SK-N-MC (cell line): ENCODE measurements around the gene FRMD4A.

Experiments used
- EZH2 ChIP-seq: fragments of 200-600 bp; sonication (generic); IDR thresholded peaks from one replicate; pipeline ENCODE4 v1.6.1; 2017; ENCODE audit warnings: antibody characterized with exemption
- FOXP2 ChIP-seq: optimal IDR thresholded peaks from 2 replicates; pipeline ENCODE3; 2011; ENCODE audit warnings: mild to moderate bottlenecking, moderate library complexity; ENCODE audit not compliant: insufficient read depth; ENCODE audit errors: extremely low read length, control extremely low read depth
- POLR2AphosphoS5 ChIP-seq: IDR thresholded peaks from 2 replicates; pipeline ENCODE4 v1.6.1; 2012; ENCODE audit warnings: mild to moderate bottlenecking, low read depth, low read length, borderline replicate concordance

DNA sequence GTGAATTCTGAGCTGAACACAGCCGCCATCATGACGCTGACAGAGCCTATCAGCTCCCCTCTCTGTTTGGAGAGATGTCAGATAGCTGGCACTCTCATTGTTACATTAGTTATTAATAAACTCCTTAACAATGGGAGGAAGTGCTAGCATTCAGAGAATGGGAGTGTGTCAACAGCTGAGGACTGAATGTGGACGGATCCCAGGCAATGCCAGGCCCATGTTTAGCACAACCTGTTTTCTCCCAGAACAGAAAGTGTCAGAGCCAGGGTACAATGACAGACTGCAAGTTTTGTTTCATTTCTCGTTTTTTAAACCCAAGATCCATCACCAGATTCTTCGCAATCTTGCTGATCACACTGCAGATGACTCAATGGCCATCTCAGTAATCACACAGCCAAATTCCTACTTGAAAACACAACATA, 644.4 kb downstream of the FRMD4A start:
- TF ChIP-seq EZH2 (no peak), FOXP2 (no peak), POLR2AphosphoS5 (no peak)
